B cell (primary cell): ENCODE measurements around the gene PHACTR1. TPM values are rescaled to one million over a fixed set of nuclear protein-coding genes. Genes with fewer than 3 reads are reported as not detected.

ENCODE experiments used
- ATAC-seq: fragments of 200-7000 bp; cut with Tn5 transposase; one replicate; pipeline ENCODE4 v1.10.0; 2021; ENCODE audit warnings: low read depth, mild to moderate bottlenecking, moderate number of reproducible peaks, moderate library complexity
- CTCF ChIA-PET: fragments of 350-600 bp; sonication (Branson Sonifier 250); formaldehyde crosslinking; loops from one replicate; lab custom pipeline; 2021; ENCODE audit warnings: antibody characterized with exemption, inconsistent platforms; lab: Charles Lee
- POLR2A ChIA-PET: fragments of 350-600 bp; sonication (Branson Sonifier 250); formaldehyde crosslinking; loops from one replicate; lab custom pipeline; 2021; ENCODE audit warnings: antibody characterized with exemption; lab: Charles Lee
- DNase-seq: peaks from one replicate; pipeline ENCODE4 v3.0.0; 2013
- H2AFZ ChIP-seq: 2 replicates; pipeline ENCODE4 v1.6.1; 2012; ENCODE audit warnings: mild to moderate bottlenecking, low read depth, low read length; ENCODE audit not compliant: insufficient read depth, poor library complexity, severe bottlenecking
- H3K27ac ChIP-seq, 2 donors: 1 replicate in 1 of 2; 2 replicates in 1 of 2; pipeline ENCODE4 v1.5.1; 2012 to 2013; ENCODE audit warnings: low read length in 2 of 2, mild to moderate bottlenecking in 2 of 2, moderate library complexity in 1 of 2
- H3K27me3 ChIP-seq, 4 experiments: fragments of 200-600 bp in 1 of 4; sonication (generic) in 1 of 4; replicated peaks in 1 of 4; 1 replicate in 2 of 4; 2 replicates in 2 of 4; pipeline versions ENCODE4 v1.6.1 to v1.7.0; 2013 to 2016; ENCODE audit warnings: low read length in 3 of 4, mild to moderate bottlenecking in 2 of 4, mixed read lengths in 1 of 4, moderate library complexity in 1 of 4; ENCODE audit not compliant: insufficient read depth in 4 of 4, control insufficient read depth in 3 of 4; ENCODE audit errors: control extremely low read depth in 1 of 4
- H3K36me3 ChIP-seq, 2 experiments: replicated peaks in 1 of 2; 1 replicate in 1 of 2; 2 replicates in 1 of 2; pipeline versions ENCODE4 v1.6.1 to v1.7.1; 2013; ENCODE audit warnings: low read length in 1 of 2; ENCODE audit not compliant: insufficient read depth in 2 of 2, control insufficient read depth in 1 of 2; ENCODE audit errors: control extremely low read depth in 1 of 2, extremely low read depth in 1 of 2
- H3K4me1 ChIP-seq, 2 donors: fragments of 200-600 bp in 1 of 2; sonication (generic) in 1 of 2; 1 replicate in 1 of 2; 2 replicates in 1 of 2; pipeline versions ENCODE4 v1.5.1 to v1.6.1; 2013 to 2017; ENCODE audit warnings: low read length in 2 of 2; ENCODE audit not compliant: control insufficient read depth in 2 of 2, insufficient read depth in 2 of 2
- H3K4me2 ChIP-seq: replicated peaks from 2 replicates; pipeline ENCODE3; 2012; ENCODE audit warnings: mild to moderate bottlenecking, low read depth, low read length; ENCODE audit not compliant: poor library complexity, severe bottlenecking
- H3K4me3 ChIP-seq, 5 experiments: fragments of 200-600 bp in 1 of 5; sonication (generic) in 1 of 5; 1 replicate in 3 of 5; 2 replicates in 2 of 5; pipeline versions ENCODE4 v1.5.1 to v1.7.0; 2011 to 2016; ENCODE audit warnings: low read length in 4 of 5, mild to moderate bottlenecking in 4 of 5, low read depth in 2 of 5, control low read depth in 1 of 5, moderate library complexity in 1 of 5; ENCODE audit not compliant: insufficient read depth in 1 of 5; ENCODE audit errors: control extremely low read depth in 1 of 5, extremely low read depth in 1 of 5
- H3K79me2 ChIP-seq: fragments of 200-600 bp; sonication (generic); one replicate; pipeline ENCODE4 v1.6.0; 2016; ENCODE audit warnings: low read length; ENCODE audit not compliant: control insufficient read depth, insufficient read depth
- H3K9ac ChIP-seq: fragments of 200-600 bp; sonication (generic); 2 replicates; pipeline ENCODE4 v1.6.1; 2017; ENCODE audit warnings: mild to moderate bottlenecking, low read length, moderate library complexity
- H3K9me3 ChIP-seq, 3 donors: one replicate each; pipeline versions ENCODE4 v1.6.1 to v1.7.1; 2013; ENCODE audit warnings: low read length in 2 of 3; ENCODE audit not compliant: control insufficient read depth in 2 of 3, insufficient read depth in 1 of 3; ENCODE audit errors: control extremely low read depth in 1 of 3
- H4K20me1 ChIP-seq: 2 replicates; pipeline ENCODE4 v1.6.0; 2012; ENCODE audit warnings: mild to moderate bottlenecking, low read length; ENCODE audit not compliant: insufficient read depth, control insufficient read depth, poor library complexity, severe bottlenecking
- H3K27ac Mint-ChIP-seq: one replicate; pipeline ENCODE4 v1.8.0; 2021; ENCODE audit warnings: mixed read lengths
- H3K27me3 Mint-ChIP-seq: one replicate; pipeline ENCODE4 v1.8.0; 2021; ENCODE audit warnings: mixed read lengths
- H3K4me1 Mint-ChIP-seq: one replicate; pipeline ENCODE4 v1.8.0; 2021; ENCODE audit warnings: mixed read lengths
- H3K4me3 Mint-ChIP-seq: one replicate; pipeline ENCODE4 v1.8.0; 2021; ENCODE audit warnings: mixed read lengths
- H3K9me3 Mint-ChIP-seq: one replicate; pipeline ENCODE4 v1.8.0; 2022; ENCODE audit warnings: mixed read lengths; ENCODE audit not compliant: insufficient read depth
- EZH2 ChIP-seq: IDR thresholded peaks from 2 replicates; pipeline ENCODE4 v1.6.1; 2012; ENCODE audit warnings: borderline replicate concordance, low read depth, mild to moderate bottlenecking, moderate library complexity, low read length; ENCODE audit not compliant: insufficient read depth, poor library complexity, severe bottlenecking
- WGBS: methylation state at CpG from one replicate; pipeline ENCODE4 v1.1.5; 2013; ENCODE audit warnings: missing lambda C conversion rate; ENCODE audit not compliant: insufficient coverage; 5-methylcytosine and 5-hydroxymethylcytosine counted together
- intact Hi-C: fragments of 100-400 bp; cut with micrococcal nuclease; formaldehyde crosslinking; loops from one replicate; pipeline ENCODE4 v1.10.0; 2022
- polyA plus RNA-seq: library from polyadenylated mRNA; depleted of rRNA; stranded (reverse); fragments of >200 nt; gene quantifications from 2 replicates; pipeline ENCODE4 v1.2.3, GENCODE V29; 2012
- total RNA-seq, 2 donors: library from RNA; stranded (reverse); fragments of 120-200 nt in 1 of 2; gene quantifications; 1 replicate in 1 of 2; 2 replicates in 1 of 2; pipeline versions ENCODE4 v1.2.3 to v1.2.4, GENCODE V29; 2013 to 2022
- TF ChIP-seq, protein P1 (sequence below): fragments of 200-600 bp; IDR thresholded peaks from one replicate; pipeline ENCODE4 v1.8.0; 2022; ENCODE audit warnings: antibody characterized with exemption, mild to moderate bottlenecking

PHACTR1 gene
- total and polyA plus RNA-seq, 2 donors (not counting 1 experiment from before 2014, with no cell fraction given) = 30.2 to 129 TPM

DNA sequence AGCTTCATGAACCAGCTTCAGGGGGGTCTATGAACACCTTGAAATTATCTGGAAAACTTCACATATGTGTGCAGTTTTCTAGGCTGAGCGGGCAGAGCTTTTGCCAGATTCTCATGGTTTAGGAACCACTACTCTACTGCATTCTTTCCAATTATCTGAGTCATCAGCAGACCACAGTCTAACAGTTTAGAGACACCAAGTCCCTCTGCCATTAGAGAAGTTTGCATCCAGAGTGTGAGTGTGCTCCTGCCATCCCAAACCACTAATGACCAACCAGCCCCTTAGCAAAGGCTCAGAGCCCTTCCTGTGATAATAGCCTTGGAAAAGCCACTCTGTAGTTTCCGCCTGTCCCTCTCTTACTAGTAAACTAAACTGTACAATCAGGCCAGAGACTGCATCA is 96.8 kb downstream of the PHACTR1 start:
- intact Hi-C loops = no loop called here
- no peaks in the 10 kb centered on the region for H4K20me1 ChIP-seq
- no peaks in the 10 kb centered on the region for H3K9me3 Mint-ChIP-seq
- no peak overlapping the region for H2AFZ ChIP-seq
- ChIA-PET CTCF (no interaction called here), POLR2A (no interaction called here)
- H3K27ac Mint-ChIP-seq = no peak overlapping the region
- DNase-seq (no peak), ATAC-seq (no peak)
- no peak overlapping the region for H3K27ac ChIP-seq
- H3K4me1 Mint-ChIP-seq = no peaks in the 10 kb centered on the region
- WGBS = 80% methylated on average over 2 of the region's 2 CpGs
- TF ChIP-seq, protein P1, sequence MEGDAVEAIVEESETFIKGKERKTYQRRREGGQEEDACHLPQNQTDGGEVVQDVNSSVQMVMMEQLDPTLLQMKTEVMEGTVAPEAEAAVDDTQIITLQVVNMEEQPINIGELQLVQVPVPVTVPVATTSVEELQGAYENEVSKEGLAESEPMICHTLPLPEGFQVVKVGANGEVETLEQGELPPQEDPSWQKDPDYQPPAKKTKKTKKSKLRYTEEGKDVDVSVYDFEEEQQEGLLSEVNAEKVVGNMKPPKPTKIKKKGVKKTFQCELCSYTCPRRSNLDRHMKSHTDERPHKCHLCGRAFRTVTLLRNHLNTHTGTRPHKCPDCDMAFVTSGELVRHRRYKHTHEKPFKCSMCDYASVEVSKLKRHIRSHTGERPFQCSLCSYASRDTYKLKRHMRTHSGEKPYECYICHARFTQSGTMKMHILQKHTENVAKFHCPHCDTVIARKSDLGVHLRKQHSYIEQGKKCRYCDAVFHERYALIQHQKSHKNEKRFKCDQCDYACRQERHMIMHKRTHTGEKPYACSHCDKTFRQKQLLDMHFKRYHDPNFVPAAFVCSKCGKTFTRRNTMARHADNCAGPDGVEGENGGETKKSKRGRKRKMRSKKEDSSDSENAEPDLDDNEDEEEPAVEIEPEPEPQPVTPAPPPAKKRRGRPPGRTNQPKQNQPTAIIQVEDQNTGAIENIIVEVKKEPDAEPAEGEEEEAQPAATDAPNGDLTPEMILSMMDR = no peak
- TF ChIP-seq EZH2 = no peak
- H3K27me3 ChIP-seq = peaks cover 0 to 3% (median 0%) of the 10 kb centered on the region in 4 experiments
- H3K36me3 ChIP-seq = no peaks in the 10 kb centered on the region
- H3K4me2 ChIP-seq = no peak overlapping the region
- H3K4me1 ChIP-seq = no peaks in the 10 kb centered on the region
- H3K4me3 ChIP-seq = no peak overlapping the region
- H3K9me3 ChIP-seq = no peaks in the 10 kb centered on the region
- H3K27me3 Mint-ChIP-seq = peaks cover 18% of the 10 kb centered on the region
- no peaks in the 10 kb centered on the region for H3K79me2 ChIP-seq
- no peak overlapping the region for H3K9ac ChIP-seq
- H3K4me3 Mint-ChIP-seq = no peak overlapping the region

DNA sequence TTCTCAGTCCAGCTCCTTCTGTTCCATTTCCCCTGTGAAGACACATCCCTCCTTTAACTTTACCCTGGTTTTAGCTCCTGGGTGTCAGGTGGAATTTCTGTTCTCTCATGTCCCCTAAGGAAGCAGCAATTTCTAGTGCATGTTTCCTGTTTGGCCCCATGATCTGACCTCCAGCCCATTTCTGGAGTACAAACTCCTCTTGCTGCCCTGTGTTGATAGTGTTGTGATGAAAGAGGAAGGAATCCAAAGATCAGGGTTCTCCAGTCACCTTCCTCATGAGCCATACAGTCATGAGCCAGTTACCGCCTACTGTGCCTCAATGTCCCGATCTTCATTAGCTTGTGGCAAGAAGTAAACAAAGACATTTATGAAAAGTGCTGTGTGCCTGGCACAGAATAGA is 97.4 kb downstream of the PHACTR1 start:
- no CpG with 5 or more reads among the region's 2 CpGs for WGBS
- TF ChIP-seq, protein P1 = no peak
- no peak for TF ChIP-seq EZH2
- Histone ChIP-seq H3K4me1 (no peaks in the 10 kb centered on the region), H3K4me3 (no peak overlapping the region), H2AFZ (no peak overlapping the region), H3K36me3 (no peaks in the 10 kb centered on the region), H3K4me2 (no peak overlapping the region), H3K27ac (no peak overlapping the region), H3K79me2 (no peaks in the 10 kb centered on the region), H3K27me3 (peaks cover 0 to 3% (median 1%) of the 10 kb centered on the region in 4 experiments), H4K20me1 (no peaks in the 10 kb centered on the region), H3K9me3 (no peaks in the 10 kb centered on the region), H3K9ac (no peak overlapping the region)
- DNase-seq (no peak), ATAC-seq (no peak)
- POLR2A ChIA-PET = no interaction called here
- intact Hi-C loops = no loop called here
- Mint-ChIP-seq H3K4me1 (no peaks in the 10 kb centered on the region), H3K27me3 (peaks cover 21% of the 10 kb centered on the region), H3K27ac (no peak overlapping the region), H3K9me3 (no peaks in the 10 kb centered on the region), H3K4me3 (no peak overlapping the region)
- CTCF ChIA-PET = no interaction called here
